ENCODE results near the gene CACNA2D3.
A peak's percentile ranks its signal among the peaks of the same experiment; 100 is the strongest.

CACNA2D3 gene

DNA sequence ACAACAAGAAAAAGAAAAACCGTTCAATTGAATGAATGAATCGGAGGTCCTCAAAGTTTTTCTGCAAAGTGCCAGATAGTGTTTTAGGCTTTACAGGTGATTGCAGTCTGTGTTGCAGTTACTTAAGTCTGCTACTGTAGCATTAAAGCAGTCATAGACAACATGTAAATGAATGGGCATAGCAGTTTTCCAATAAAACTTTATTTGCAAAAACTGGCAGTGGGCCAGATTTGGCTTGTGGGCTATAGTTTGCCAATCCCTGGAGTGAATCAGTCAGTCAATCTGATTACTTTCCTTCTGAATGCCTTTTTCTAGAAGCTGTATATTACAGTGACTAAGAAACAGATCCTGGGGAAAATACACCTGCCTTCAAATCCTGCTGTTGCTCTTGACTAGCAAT is 562.9 kb downstream of the CACNA2D3 start:
- H3K9ac ChIP-seq (ENCODE audit: insufficient read length), result no peak overlapping the region
- DNase-seq (ENCODE audit: low read depth, low spot score), result no peak
- no peaks in the 10 kb centered on the region for H3K9me3 ChIP-seq (ENCODE audit: low read depth, low read length)
- no peak overlapping the region for H3K27ac ChIP-seq
- H3K36me3 ChIP-seq (ENCODE audit: insufficient read depth, low read length), result no peaks in the 10 kb centered on the region
- no peak overlapping the region for H3K4me3 ChIP-seq
- TF ChIP-seq FOXP2 (optimal IDR thresholded peaks at IDR 0.05; ENCODE audit: control extremely low read depth, extremely low read length, insufficient read depth) (no peak), POLR2AphosphoS5 (IDR thresholded peaks at IDR 0.05; ENCODE audit: borderline replicate concordance, low read depth, low read length) (no peak), EZH2 (IDR thresholded peaks at IDR 0.05) (no peak)

DNA sequence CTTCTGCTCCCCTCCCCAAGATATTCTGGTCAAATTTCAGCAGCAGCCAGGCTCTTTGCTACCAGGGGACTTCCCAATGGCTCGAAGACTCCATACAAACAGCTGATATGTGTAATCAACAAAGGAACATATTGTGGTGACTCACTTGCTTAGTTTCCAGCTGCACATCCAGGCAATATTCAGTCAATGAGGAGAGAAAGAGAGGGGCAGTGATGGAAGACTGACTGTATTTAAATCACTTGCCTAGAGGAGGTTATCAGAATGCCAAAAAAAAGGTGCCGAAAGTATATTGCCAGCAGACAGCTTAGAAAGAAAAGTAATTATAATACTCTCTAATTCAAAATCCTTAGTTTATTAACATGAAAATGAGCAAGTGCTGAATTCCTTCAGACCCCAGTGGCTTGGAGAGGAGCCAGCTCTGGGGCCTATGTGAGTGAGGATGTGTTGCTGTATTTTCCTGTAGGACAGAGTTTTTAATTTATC is 569.0 kb downstream of the CACNA2D3 start:
- Histone ChIP-seq H3K9me3 (ENCODE audit: low read depth, low read length) (no peaks in the 10 kb centered on the region), H3K27ac (no peak overlapping the region), H3K4me3 (no peak overlapping the region), H3K9ac (ENCODE audit: insufficient read length) (no peak overlapping the region), H3K36me3 (ENCODE audit: insufficient read depth, low read length) (no peaks in the 10 kb centered on the region)
- peak; percentile 2 for DNase-seq (ENCODE audit: low read depth, low spot score)
- TF ChIP-seq EZH2 (IDR thresholded peaks at IDR 0.05) (no peak), FOXP2 (optimal IDR thresholded peaks at IDR 0.05; ENCODE audit: control extremely low read depth, extremely low read length, insufficient read depth) (no peak), POLR2AphosphoS5 (IDR thresholded peaks at IDR 0.05; ENCODE audit: borderline replicate concordance, low read depth, low read length) (no peak)

DNA sequence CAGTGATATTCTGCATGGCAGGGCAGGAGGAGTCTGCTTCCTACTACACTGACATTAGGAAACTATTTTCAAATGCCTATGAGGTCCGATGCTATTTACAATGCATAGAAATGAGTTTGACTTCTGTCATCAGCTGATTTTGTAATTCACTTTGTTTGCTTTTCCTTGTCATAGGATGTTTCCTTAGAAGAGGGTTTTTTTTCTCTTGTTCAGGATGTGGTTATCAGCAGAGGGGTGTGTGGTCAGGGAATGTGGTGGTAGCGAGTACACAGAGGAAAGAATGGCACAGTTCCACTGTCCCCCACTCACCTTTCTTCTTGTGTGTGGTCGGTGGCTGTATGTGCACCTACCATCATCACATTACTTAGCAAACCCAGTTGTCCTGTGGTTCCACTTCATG is 574.0 kb downstream of the CACNA2D3 start:
- no peak for TF ChIP-seq FOXP2 (optimal IDR thresholded peaks at IDR 0.05; ENCODE audit: control extremely low read depth, extremely low read length, insufficient read depth)
- TF ChIP-seq POLR2AphosphoS5 (IDR thresholded peaks at IDR 0.05; ENCODE audit: borderline replicate concordance, low read depth, low read length), result no peak
- TF ChIP-seq EZH2 (IDR thresholded peaks at IDR 0.05), result no peak
- H3K27ac ChIP-seq, result no peak overlapping the region
- no peak for DNase-seq (ENCODE audit: low read depth, low spot score)
- H3K4me3 ChIP-seq, result no peak overlapping the region
- H3K36me3 ChIP-seq (ENCODE audit: insufficient read depth, low read length), result no peaks in the 10 kb centered on the region
- H3K9me3 ChIP-seq (ENCODE audit: low read depth, low read length), result no peaks in the 10 kb centered on the region
- no peak overlapping the region for H3K9ac ChIP-seq (ENCODE audit: insufficient read length)

GRCh38 chr3:54698054-54698453 is 575.7 kb downstream of the CACNA2D3 start:
- DNase-seq (ENCODE audit: low read depth, low spot score), result no peak
- H3K27ac ChIP-seq, result no peak overlapping the region
- H3K36me3 ChIP-seq (ENCODE audit: insufficient read depth, low read length), result no peaks in the 10 kb centered on the region
- TF ChIP-seq EZH2 (IDR thresholded peaks at IDR 0.05) (no peak), POLR2AphosphoS5 (IDR thresholded peaks at IDR 0.05; ENCODE audit: borderline replicate concordance, low read depth, low read length) (no peak), FOXP2 (optimal IDR thresholded peaks at IDR 0.05; ENCODE audit: control extremely low read depth, extremely low read length, insufficient read depth) (no peak)
- H3K9me3 ChIP-seq (ENCODE audit: low read depth, low read length), result no peaks in the 10 kb centered on the region
- H3K4me3 ChIP-seq, result no peak overlapping the region
- no peak overlapping the region for H3K9ac ChIP-seq (ENCODE audit: insufficient read length)

GRCh38 chr3:54703923-54704322 is 581.6 kb downstream of the CACNA2D3 start:
- Histone ChIP-seq H3K4me3 (no peak overlapping the region), H3K36me3 (ENCODE audit: insufficient read depth, low read length) (no peaks in the 10 kb centered on the region), H3K27ac (no peak overlapping the region), H3K9ac (ENCODE audit: insufficient read length) (no peak overlapping the region), H3K9me3 (ENCODE audit: low read depth, low read length) (no peaks in the 10 kb centered on the region)
- no peak for TF ChIP-seq FOXP2 (optimal IDR thresholded peaks at IDR 0.05; ENCODE audit: control extremely low read depth, extremely low read length, insufficient read depth)
- no peak for TF ChIP-seq EZH2 (IDR thresholded peaks at IDR 0.05)
- TF ChIP-seq POLR2AphosphoS5 (IDR thresholded peaks at IDR 0.05; ENCODE audit: borderline replicate concordance, low read depth, low read length), result no peak
- DNase-seq (ENCODE audit: low read depth, low spot score), result no peak

- Histone ChIP-seq H3K9me3 (ENCODE audit: low read depth, low read length) (no peaks in the 10 kb centered on the region), H3K27ac (no peak overlapping the region), H3K9ac (ENCODE audit: insufficient read length) (no peak overlapping the region), H3K36me3 (ENCODE audit: insufficient read depth, low read length) (no peaks in the 10 kb centered on the region), H3K4me3 (no peak overlapping the region)
- no peak for TF ChIP-seq FOXP2 (optimal IDR thresholded peaks at IDR 0.05; ENCODE audit: control extremely low read depth, extremely low read length, insufficient read depth)
- TF ChIP-seq POLR2AphosphoS5 (IDR thresholded peaks at IDR 0.05; ENCODE audit: borderline replicate concordance, low read depth, low read length), result no peak
- TF ChIP-seq EZH2 (IDR thresholded peaks at IDR 0.05), result no peak
- no peak for DNase-seq (ENCODE audit: low read depth, low spot score)
These were observed 583.4 kb downstream of the CACNA2D3 start for GRCh38 chr3:54705730-54706129.

DNA sequence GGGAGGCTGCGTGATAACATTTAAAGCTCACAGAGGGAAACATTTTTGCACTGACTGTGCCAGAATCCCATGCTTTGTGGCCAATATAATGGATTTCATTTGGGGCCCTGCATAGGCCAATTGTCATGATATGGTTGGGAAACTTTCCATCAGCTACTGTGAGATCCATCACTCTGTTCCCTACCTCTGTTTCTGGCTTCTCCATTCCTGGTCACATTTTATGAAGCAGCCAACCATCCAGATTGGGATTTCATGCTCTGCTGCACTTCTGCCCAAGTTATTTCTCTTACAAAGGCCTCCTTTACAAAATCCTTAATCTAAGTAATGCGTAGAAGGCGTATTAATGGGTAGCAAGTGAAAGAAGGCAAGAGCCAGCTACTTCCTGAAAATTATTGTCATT is 584.4 kb downstream of the CACNA2D3 start:
- no peak overlapping the region for H3K9ac ChIP-seq (ENCODE audit: insufficient read length)
- DNase-seq (ENCODE audit: low read depth, low spot score), result no peak

DNA sequence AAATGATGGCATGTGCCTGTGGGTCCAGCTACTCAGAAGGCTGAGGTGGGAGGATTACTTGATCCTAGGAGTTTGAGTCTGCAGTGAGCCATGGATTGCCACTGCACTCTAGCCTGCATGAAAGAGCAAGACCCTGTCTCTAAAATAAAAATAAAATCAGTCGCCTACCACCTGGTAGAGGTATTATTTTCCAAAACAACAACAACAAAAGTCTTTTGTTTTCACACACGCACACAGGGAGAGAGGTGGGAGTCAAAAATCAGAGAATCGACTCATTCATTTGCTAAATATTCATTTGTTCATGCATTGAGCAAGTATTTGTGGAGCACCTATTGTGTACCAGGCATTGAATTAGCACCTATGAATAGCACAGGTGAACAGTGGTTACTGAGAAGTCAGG is 587.4 kb downstream of the CACNA2D3 start:
- Histone ChIP-seq H3K9ac (ENCODE audit: insufficient read length) (no peak overlapping the region), H3K4me3 (no peak overlapping the region), H3K9me3 (ENCODE audit: low read depth, low read length) (no peaks in the 10 kb centered on the region), H3K36me3 (ENCODE audit: insufficient read depth, low read length) (no peaks in the 10 kb centered on the region), H3K27ac (no peak overlapping the region)
- DNase-seq (ENCODE audit: low read depth, low spot score), result no peak
- no peak for TF ChIP-seq FOXP2 (optimal IDR thresholded peaks at IDR 0.05; ENCODE audit: control extremely low read depth, extremely low read length, insufficient read depth)

More for the DNA sequence above, 584.4 kb downstream of the CACNA2D3 start:
- H3K4me3 ChIP-seq, result no peak overlapping the region
- TF ChIP-seq FOXP2 (optimal IDR thresholded peaks at IDR 0.05; ENCODE audit: control extremely low read depth, extremely low read length, insufficient read depth), result no peak
- TF ChIP-seq EZH2 (IDR thresholded peaks at IDR 0.05), result no peak
- no peak for TF ChIP-seq POLR2AphosphoS5 (IDR thresholded peaks at IDR 0.05; ENCODE audit: borderline replicate concordance, low read depth, low read length)
- no peaks in the 10 kb centered on the region for H3K9me3 ChIP-seq (ENCODE audit: low read depth, low read length)
- no peaks in the 10 kb centered on the region for H3K36me3 ChIP-seq (ENCODE audit: insufficient read depth, low read length)
- no peak overlapping the region for H3K27ac ChIP-seq

DNA sequence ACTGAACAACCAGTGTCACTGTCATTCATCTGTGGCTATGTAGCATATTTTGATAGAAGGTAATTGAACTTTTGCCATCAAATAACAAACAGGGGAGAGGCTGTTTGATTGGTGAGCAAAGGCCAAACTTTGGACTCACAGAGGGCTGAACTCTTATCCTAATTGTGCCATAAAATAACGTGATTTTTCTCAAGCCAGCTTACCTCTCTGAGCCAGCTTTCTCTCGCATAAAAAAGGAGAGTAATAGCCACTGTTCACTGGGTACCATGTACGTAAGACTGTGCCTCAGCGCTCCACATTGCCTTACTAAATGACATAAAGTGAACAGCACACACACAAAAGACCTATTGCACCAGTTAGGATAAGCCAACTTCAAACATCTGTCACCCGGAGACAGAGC is 588.6 kb downstream of the CACNA2D3 start:
- no peak for DNase-seq (ENCODE audit: low read depth, low spot score)
- H3K9me3 ChIP-seq (ENCODE audit: low read depth, low read length), result no peaks in the 10 kb centered on the region
- no peak overlapping the region for H3K4me3 ChIP-seq
- no peak overlapping the region for H3K27ac ChIP-seq
- TF ChIP-seq FOXP2 (optimal IDR thresholded peaks at IDR 0.05; ENCODE audit: control extremely low read depth, extremely low read length, insufficient read depth), result no peak
- TF ChIP-seq EZH2 (IDR thresholded peaks at IDR 0.05), result no peak
- no peak for TF ChIP-seq POLR2AphosphoS5 (IDR thresholded peaks at IDR 0.05; ENCODE audit: borderline replicate concordance, low read depth, low read length)
- no peaks in the 10 kb centered on the region for H3K36me3 ChIP-seq (ENCODE audit: insufficient read depth, low read length)
- no peak overlapping the region for H3K9ac ChIP-seq (ENCODE audit: insufficient read length)
